Activated CD8-positive, alpha-beta memory T cell treated with anti-CD3 and anti-CD28 coated beads, Interleukin-2, amount 10 ng/mL, durations not matched to agents 7 days and 5 days (primary cell): ENCODE data around the gene KCTD6. TPM values are rescaled to one million over a fixed set of nuclear protein-coding genes. Genes with fewer than 3 reads are reported as not detected.

Experiments used
- ATAC-seq: fragments of 150-1000 bp; cut with Tn5 transposase; one replicate; pipeline ENCODE4 v1.10.0; 2021; ENCODE audit warnings: moderate library complexity
- CTCF ChIA-PET: fragments of 350-600 bp; sonication (Branson Sonifier 250); formaldehyde crosslinking; loops from one replicate; lab custom pipeline; 2021; ENCODE audit warnings: antibody characterized with exemption; lab: Charles Lee
- DNase-seq: peaks from one replicate; pipeline ENCODE4 v3.0.0-alpha.2; 2020
- H3K27ac Mint-ChIP-seq: one replicate; pipeline ENCODE4 v1.8.0; 2021; ENCODE audit warnings: mild to moderate bottlenecking, mixed read lengths
- H3K27me3 Mint-ChIP-seq: one replicate; pipeline ENCODE4 v1.8.0; 2021; ENCODE audit warnings: mixed read lengths
- H3K36me3 Mint-ChIP-seq: one replicate; pipeline ENCODE4 v1.8.0; 2021; ENCODE audit warnings: mild to moderate bottlenecking, mixed read lengths
- H3K4me1 Mint-ChIP-seq: one replicate; pipeline ENCODE4 v1.8.0; 2021; ENCODE audit warnings: mixed read lengths
- H3K4me3 Mint-ChIP-seq: one replicate; pipeline ENCODE4 v1.8.0; 2021; ENCODE audit warnings: mild to moderate bottlenecking, moderate library complexity, mixed read lengths
- H3K9me3 Mint-ChIP-seq: one replicate; pipeline ENCODE4 v1.8.0; 2022; ENCODE audit warnings: low read depth, mixed read lengths
- total RNA-seq, 2 experiments: library from RNA; stranded (reverse); gene quantifications; one replicate each; pipeline ENCODE4 v1.2.3, GENCODE V29; 2021

Gene KCTD6
- total RNA-seq, 2 experiments from 2014 or later: 6.4 to 7.0 TPM

- peak overlapping the region; percentile 47 for H3K27ac Mint-ChIP-seq
- peaks cover 53% of the 10 kb centered on the region for H3K27me3 Mint-ChIP-seq
- no peak for ATAC-seq
- CTCF ChIA-PET: interaction anchor here (0.9 to 5.7 kb wide), 17 partner anchors 8 to 236 kb away, joined by 3 to 72 read pairs (median 7); partner anchors contain the start of genes HTD2, PDHB, PXK and RPP14
- peaks cover 33% of the 10 kb centered on the region for H3K4me1 Mint-ChIP-seq
- no peak for DNase-seq
- H3K4me3 Mint-ChIP-seq: peak overlapping the region; percentile 66
- H3K9me3 Mint-ChIP-seq: no peaks in the 10 kb centered on the region
- H3K36me3 Mint-ChIP-seq: peaks cover 2% of the 10 kb centered on the region
Observed at GRCh38 chr3:58490860-58491501, 915 bp upstream of the KCTD6 start.

- Mint-ChIP-seq H3K36me3 (peaks cover 2% of the 10 kb centered on the region), H3K9me3 (no peaks in the 10 kb centered on the region), H3K27me3 (peaks cover 40% of the 10 kb centered on the region), H3K4me3 (peak overlapping the region; percentile 84), H3K4me1 (peaks cover 33% of the 10 kb centered on the region), H3K27ac (peak overlapping the region; percentile 81)
- peak; percentile 58 for DNase-seq
- CTCF ChIA-PET: interaction anchor here (0.6 to 5.7 kb wide), 21 partner anchors 9 to 237 kb away, joined by 3 to 72 read pairs (median 5); partner anchors contain the start of genes HTD2, PDHB, PXK and RPP14
- ATAC-seq: no peak
Observed at GRCh38 chr3:58492494-58492905, 604 bp downstream of the KCTD6 start.

- no peak for ATAC-seq
- Mint-ChIP-seq H3K27me3 (peaks cover 24% of the 10 kb centered on the region), H3K4me1 (peaks cover 33% of the 10 kb centered on the region), H3K36me3 (peaks cover 3% of the 10 kb centered on the region), H3K4me3 (no peak overlapping the region), H3K27ac (no peak overlapping the region), H3K9me3 (no peaks in the 10 kb centered on the region)
- no peak for DNase-seq
- CTCF ChIA-PET: interaction anchor here (1.2 to 5.7 kb wide), 4 partner anchors 22 to 486 kb away, joined by 3 to 72 read pairs (median 40); partner anchors contain the start of genes FLNB, HTD2, PXK and RPP14
Observed at GRCh38 chr3:58494107-58494506, 2.2 kb downstream of the KCTD6 start.

- Mint-ChIP-seq H3K4me3 (no peak overlapping the region), H3K9me3 (no peaks in the 10 kb centered on the region), H3K27ac (no peak overlapping the region), H3K36me3 (peaks cover 5% of the 10 kb centered on the region), H3K4me1 (peaks cover 29% of the 10 kb centered on the region), H3K27me3 (peaks cover 16% of the 10 kb centered on the region)
- CTCF ChIA-PET: interaction anchor here (0.6 to 5.7 kb wide), 4 partner anchors 11 to 189 kb away, joined by 3 to 72 read pairs (median 18); partner anchors contain the start of genes HTD2, PXK and RPP14
- DNase-seq (no peak), ATAC-seq (no peak)
Observed at GRCh38 chr3:58495101-58495500, 3.2 kb downstream of the KCTD6 start.

GRCh38 chr3:58496206-58496857 is 4.4 kb downstream of the KCTD6 start:
- H3K9me3 Mint-ChIP-seq: no peaks in the 10 kb centered on the region
- peaks cover 9% of the 10 kb centered on the region for H3K27me3 Mint-ChIP-seq
- ATAC-seq: no peak
- CTCF ChIA-PET: interaction anchor here (5.7 kb wide), 1 partner anchor 161 kb away, joined by 33 read pairs; the partner anchor contains the start of gene PXK
- H3K27ac Mint-ChIP-seq: no peak overlapping the region
- no peak overlapping the region for H3K4me3 Mint-ChIP-seq
- H3K4me1 Mint-ChIP-seq: peaks cover 22% of the 10 kb centered on the region
- no peak for DNase-seq
- H3K36me3 Mint-ChIP-seq: peaks cover 10% of the 10 kb centered on the region

- H3K27me3 Mint-ChIP-seq: peaks cover 7% of the 10 kb centered on the region
- H3K9me3 Mint-ChIP-seq: no peaks in the 10 kb centered on the region
- H3K27ac Mint-ChIP-seq: no peak overlapping the region
- peaks cover 19% of the 10 kb centered on the region for H3K4me1 Mint-ChIP-seq
- CTCF ChIA-PET: no interaction called here
- peaks cover 14% of the 10 kb centered on the region for H3K36me3 Mint-ChIP-seq
- no peak overlapping the region for H3K4me3 Mint-ChIP-seq
- no peak for DNase-seq
- ATAC-seq: no peak
Observed at GRCh38 chr3:58497097-58497496, 5.2 kb downstream of the KCTD6 start.

- Mint-ChIP-seq H3K4me1 (no peaks in the 10 kb centered on the region), H3K27me3 (no peaks in the 10 kb centered on the region), H3K4me3 (no peak overlapping the region), H3K9me3 (no peaks in the 10 kb centered on the region), H3K36me3 (peaks cover 15% of the 10 kb centered on the region), H3K27ac (no peak overlapping the region)
- ATAC-seq (no peak), DNase-seq (no peak)
- CTCF ChIA-PET: no interaction called here
Observed at GRCh38 chr3:58502872-58503271, 11.0 kb downstream of the KCTD6 start.

GRCh38 chr3:58507356-58508078 is 15.6 kb downstream of the KCTD6 start:
- ATAC-seq: no peak
- no peak for DNase-seq
- no peaks in the 10 kb centered on the region for H3K27me3 Mint-ChIP-seq
- H3K4me3 Mint-ChIP-seq: no peak overlapping the region
- H3K27ac Mint-ChIP-seq: no peak overlapping the region
- no peaks in the 10 kb centered on the region for H3K36me3 Mint-ChIP-seq
- CTCF ChIA-PET: no interaction called here
- no peaks in the 10 kb centered on the region for H3K4me1 Mint-ChIP-seq
- no peaks in the 10 kb centered on the region for H3K9me3 Mint-ChIP-seq

- no peak overlapping the region for H3K4me3 Mint-ChIP-seq
- H3K4me1 Mint-ChIP-seq: no peaks in the 10 kb centered on the region
- DNase-seq: no peak
- ATAC-seq: no peak
- no peaks in the 10 kb centered on the region for H3K36me3 Mint-ChIP-seq
- H3K27me3 Mint-ChIP-seq: no peaks in the 10 kb centered on the region
- H3K9me3 Mint-ChIP-seq: no peaks in the 10 kb centered on the region
- no peak overlapping the region for H3K27ac Mint-ChIP-seq
- CTCF ChIA-PET: no interaction called here
Observed at GRCh38 chr3:58508437-58508836, 16.5 kb downstream of the KCTD6 start.

GRCh38 chr3:58514405-58514804 is 22.5 kb downstream of the KCTD6 start:
- DNase-seq (no peak), ATAC-seq (no peak)
- Mint-ChIP-seq H3K27ac (no peak overlapping the region), H3K4me1 (no peaks in the 10 kb centered on the region), H3K27me3 (no peaks in the 10 kb centered on the region), H3K36me3 (no peaks in the 10 kb centered on the region), H3K4me3 (no peak overlapping the region), H3K9me3 (no peaks in the 10 kb centered on the region)
- CTCF ChIA-PET: no interaction called here

- H3K4me3 Mint-ChIP-seq: no peak overlapping the region
- DNase-seq: no peak
- CTCF ChIA-PET: interaction anchor here (0.8 kb wide), 1 partner anchor 12 kb away, joined by 3 read pairs; no protein-coding TSS in a partner anchor
- ATAC-seq: no peak
- peaks cover 2% of the 10 kb centered on the region for H3K4me1 Mint-ChIP-seq
- H3K27ac Mint-ChIP-seq: no peak overlapping the region
- H3K9me3 Mint-ChIP-seq: no peaks in the 10 kb centered on the region
- H3K36me3 Mint-ChIP-seq: no peaks in the 10 kb centered on the region
- H3K27me3 Mint-ChIP-seq: no peaks in the 10 kb centered on the region
Observed at GRCh38 chr3:58518291-58518789, 26.4 kb downstream of the KCTD6 start.

GRCh38 chr3:58519668-58520402 is 27.9 kb downstream of the KCTD6 start:
- H3K27me3 Mint-ChIP-seq: no peaks in the 10 kb centered on the region
- ATAC-seq: no peak
- H3K36me3 Mint-ChIP-seq: no peaks in the 10 kb centered on the region
- no peak for DNase-seq
- CTCF ChIA-PET: no interaction called here
- H3K4me1 Mint-ChIP-seq: peaks cover 2% of the 10 kb centered on the region
- H3K9me3 Mint-ChIP-seq: no peaks in the 10 kb centered on the region
- no peak overlapping the region for H3K4me3 Mint-ChIP-seq
- no peak overlapping the region for H3K27ac Mint-ChIP-seq
